Gastrocnemius medialis (tissue), 4 donors: ENCODE data around the gene BCR. TPM values are rescaled to one million over a fixed set of nuclear protein-coding genes. Genes with fewer than 3 reads are reported as not detected.

Experiments
- ATAC-seq, 2 donors: fragments of 150-250 bp; one replicate each; pipeline ENCODE4 v1.9.1; 2016
- DNase-seq, 2 donors: peaks; one replicate each; pipeline ENCODE4 v3.0.0-alpha.2; 2019
- H3K27ac ChIP-seq, 4 donors: fragments of 200-600 bp; sonication (generic); 1 replicate in 1 of 4; 2 replicates in 3 of 4; pipeline ENCODE4 v1.5.1; 2016 to 2018; ENCODE audit warnings: mild to moderate bottlenecking in 2 of 4, moderate library complexity in 1 of 4
- H3K27me3 ChIP-seq, 3 donors: fragments of 200-600 bp; sonication (generic) in 2 of 3; 1 replicate in 1 of 3; 2 replicates in 2 of 3; pipeline versions ENCODE4 v1.5.1 to v1.6.0; 2016 to 2019; ENCODE audit warnings: mild to moderate bottlenecking in 1 of 3, moderate library complexity in 1 of 3
- H3K36me3 ChIP-seq, 2 donors: fragments of 200-600 bp; sonication (generic) in 1 of 2; one replicate each; pipeline ENCODE4 v1.5.1; 2017 to 2018
- H3K4me1 ChIP-seq, 2 donors: fragments of 200-600 bp; sonication (generic) in 1 of 2; one replicate each; pipeline ENCODE4 v1.5.1; 2016 to 2017; ENCODE audit warnings: mild to moderate bottlenecking in 2 of 2
- H3K4me3 ChIP-seq, 4 donors: fragments of 200-600 bp; sonication (generic) in 3 of 4; 1 replicate in 1 of 4; 2 replicates in 3 of 4; pipeline ENCODE4 v1.5.1; 2016 to 2019; ENCODE audit warnings: mild to moderate bottlenecking in 2 of 4
- H3K9me3 ChIP-seq, 3 donors: fragments of 200-600 bp; sonication (generic) in 2 of 3; 1 replicate in 1 of 3; 2 replicates in 2 of 3; pipeline ENCODE4 v1.5.1; 2016 to 2019
- CTCF ChIP-seq, 5 experiments: fragments of 450-650 bp in 3 of 5; fragments of 200-600 bp in 2 of 5; sonication (generic) in 2 of 5; IDR thresholded peaks in 4 of 5; conservative IDR thresholded peaks in 1 of 5; 1 replicate in 4 of 5; 2 replicates in 1 of 5; pipeline ENCODE4 v1.5.1; 2016 to 2019; ENCODE audit warnings: antibody characterized with exemption in 5 of 5, mild to moderate bottlenecking in 3 of 5, moderate library complexity in 3 of 5
- POLR2A ChIP-seq, 2 donors: fragments of 450-650 bp; IDR thresholded peaks; one replicate each; pipeline ENCODE4 v1.6.1; 2017; ENCODE audit warnings: antibody characterized with exemption in 2 of 2, mild to moderate bottlenecking in 2 of 2, moderate library complexity in 2 of 2
- in situ Hi-C, 4 donors: fragments of 200-750 bp; cut with MboI; loops; one replicate each; pipeline versions ENCODE4 v1.15.0 to v1.8.0; 2017; ENCODE audit warnings: low sequenced_read_pairs in 4 of 4
- intact Hi-C: fragments of 100-400 bp; cut with DNase I; formaldehyde crosslinking; loops from one replicate; pipeline ENCODE4 v1.15.1; 2023; ENCODE audit warnings: low total_unique reads
- total RNA-seq, 4 donors: library from RNA; depleted of rRNA; stranded (reverse); fragments of >200 nt; gene quantifications; one replicate each; pipeline versions ENCODE4 v1.1.0 to v1.2.3, GENCODE V29; 2016

BCR gene
- total RNA-seq, 4 donors from 2014 or later: 10.3 to 13.0 (median 12.4) TPM

GRCh38 chr22:23140385-23140784 is 39.9 kb upstream of the BCR start:
- Histone ChIP-seq H3K4me1 (peaks cover 6 to 8% of the 10 kb centered on the region in 2 donors), H3K27ac (no peak overlapping the region), H3K27me3 (peaks cover 8 to 13% (median 8%) of the 10 kb centered on the region in 3 donors), H3K9me3 (no peaks in the 10 kb centered on the region), H3K4me3 (no peak overlapping the region), H3K36me3 (no peaks in the 10 kb centered on the region)
- no peak for TF ChIP-seq CTCF (IDR thresholded peaks at IDR 0.05 in 4 of 5, conservative IDR thresholded peaks at IDR 0.05 in 1 of 5)
- TF ChIP-seq POLR2A (IDR thresholded peaks at IDR 0.05): no peak
- intact Hi-C loops: no loop called here
- DNase-seq (no peak), ATAC-seq (no peak)
- in situ Hi-C loops: loop anchor here in 2 of 4 donors (25.0 kb wide), 2 partner anchors 303 to 678 kb away; no protein-coding TSS in a partner anchor

GRCh38 chr22:23142546-23143105 is 37.7 kb upstream of the BCR start:
- no peaks in the 10 kb centered on the region for H3K9me3 ChIP-seq
- no peak overlapping the region for H3K27ac ChIP-seq
- no peak for ATAC-seq
- no peak for TF ChIP-seq CTCF (IDR thresholded peaks at IDR 0.05 in 4 of 5, conservative IDR thresholded peaks at IDR 0.05 in 1 of 5)
- peaks cover 8 to 10% of the 10 kb centered on the region in 2 donors for H3K4me1 ChIP-seq
- no peaks in the 10 kb centered on the region for H3K36me3 ChIP-seq
- in situ Hi-C loops (loop anchor here in 2 of 4 donors (25.0 kb wide), 2 partner anchors 305 to 680 kb away; no protein-coding TSS in a partner anchor), intact Hi-C loops (no loop called here)
- no peak for DNase-seq
- peaks cover 8 to 15% (median 8%) of the 10 kb centered on the region in 3 donors for H3K27me3 ChIP-seq
- no peak overlapping the region for H3K4me3 ChIP-seq

- DNase-seq (no peak), ATAC-seq (no peak)
- TF ChIP-seq CTCF (IDR thresholded peaks at IDR 0.05 in 4 of 5, conservative IDR thresholded peaks at IDR 0.05 in 1 of 5): no peak
- Histone ChIP-seq H3K9me3 (no peaks in the 10 kb centered on the region), H3K4me3 (no peak overlapping the region), H3K27me3 (peaks cover 8 to 15% (median 8%) of the 10 kb centered on the region in 3 donors), H3K4me1 (peaks cover 8 to 10% of the 10 kb centered on the region in 2 donors), H3K36me3 (no peaks in the 10 kb centered on the region), H3K27ac (no peak overlapping the region)
- in situ Hi-C loops: loop anchor here in 2 of 4 donors (25.0 kb wide), 2 partner anchors 306 to 681 kb away; no protein-coding TSS in a partner anchor
- intact Hi-C loops: no loop called here
These were observed 37.2 kb upstream of the BCR start for GRCh38 chr22:23143119-23143518.

GRCh38 chr22:23144432-23144831 is 35.9 kb upstream of the BCR start:
- H3K4me3 ChIP-seq: no peak overlapping the region
- TF ChIP-seq CTCF (IDR thresholded peaks at IDR 0.05 in 4 of 5, conservative IDR thresholded peaks at IDR 0.05 in 1 of 5): no peak
- TF ChIP-seq POLR2A (IDR thresholded peaks at IDR 0.05): no peak
- ATAC-seq (no peak), DNase-seq (no peak)
- H3K9me3 ChIP-seq: no peaks in the 10 kb centered on the region
- peaks cover 8 to 15% (median 8%) of the 10 kb centered on the region in 3 donors for H3K27me3 ChIP-seq
- H3K4me1 ChIP-seq: peaks cover 8 to 10% of the 10 kb centered on the region in 2 donors
- in situ Hi-C loops: loop anchor here in 2 of 4 donors (25.0 kb wide), 2 partner anchors 307 to 682 kb away; no protein-coding TSS in a partner anchor
- H3K36me3 ChIP-seq: no peaks in the 10 kb centered on the region
- intact Hi-C loops: no loop called here
- H3K27ac ChIP-seq: no peak overlapping the region
